Measurements from ENCODE around the gene EXOC3L4.

EXOC3L4 gene

DNA sequence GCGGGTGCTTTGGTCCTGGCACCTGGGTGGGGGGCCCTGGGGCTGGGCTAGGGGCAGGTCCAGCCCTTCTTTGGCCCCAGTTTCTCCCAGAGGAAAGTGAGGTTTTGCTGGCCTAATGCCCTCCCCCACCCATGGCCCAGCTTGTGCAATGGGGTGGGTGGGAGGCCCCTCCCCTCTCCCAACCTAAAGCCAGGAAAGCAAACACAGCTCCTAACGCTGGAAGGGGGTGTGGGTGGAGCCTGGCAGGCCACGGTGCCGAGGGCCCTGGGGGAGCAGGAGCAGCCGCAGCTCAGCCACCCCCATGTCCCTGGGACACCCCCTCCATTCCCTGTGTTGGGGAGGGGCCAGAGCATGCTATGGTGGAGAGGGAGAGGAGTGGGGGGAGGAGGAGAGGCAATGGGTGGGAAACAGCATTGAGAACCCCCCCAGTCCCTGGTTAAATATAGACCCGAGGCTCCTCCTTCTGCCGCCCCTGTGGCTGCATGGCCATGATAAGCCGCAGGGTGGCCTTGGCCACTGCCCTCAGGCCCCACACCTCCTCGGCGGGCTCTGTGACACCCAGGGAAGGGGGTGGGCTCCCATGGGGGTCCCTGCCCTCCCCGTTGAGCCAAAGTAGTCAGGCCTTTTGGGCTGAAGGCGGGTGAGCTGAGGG is 4.7 kb downstream of the EXOC3L4 start:
- Mint-ChIP-seq H3K27ac (no peak overlapping the region), H3K4me3 (no peak overlapping the region)
- DNase-seq, result peak; percentile 22

DNA sequence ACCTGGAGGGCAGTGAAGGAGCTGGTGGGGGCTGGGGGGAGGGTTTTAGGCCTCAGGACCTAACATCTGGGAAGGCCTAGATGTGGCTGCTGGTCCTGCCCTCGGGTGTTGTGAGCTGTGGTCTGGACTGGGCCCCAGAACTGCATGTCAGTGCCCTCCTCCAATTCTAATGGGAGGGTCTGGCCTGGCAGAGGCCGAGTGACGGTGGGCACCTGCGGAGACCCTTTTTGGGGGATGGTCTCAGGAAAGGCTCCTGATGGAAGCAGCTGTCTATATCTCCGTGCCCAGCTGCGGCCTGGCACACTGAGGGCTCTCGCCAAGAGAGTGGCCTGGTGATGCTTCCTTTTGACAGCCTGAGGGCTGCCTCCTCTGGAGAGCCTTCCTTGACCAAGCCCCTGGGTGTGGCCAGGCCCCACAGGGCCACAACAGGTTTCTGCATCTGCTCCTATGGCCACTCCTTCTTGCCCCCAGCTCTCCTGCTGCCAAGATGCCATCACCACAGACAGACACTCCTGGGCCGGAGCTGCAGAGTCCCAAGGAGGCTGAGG is 5.3 kb downstream of the EXOC3L4 start:
- Mint-ChIP-seq H3K27me3 (ENCODE audit: low read depth, poor library complexity) (peaks cover 18% of the 10 kb centered on the region), H3K4me3 (no peak overlapping the region), H3K9me3 (no peaks in the 10 kb centered on the region), H3K27ac (no peak overlapping the region), H3K4me1 (peaks cover 57% of the 10 kb centered on the region), H3K36me3 (ENCODE audit: low read depth) (no peaks in the 10 kb centered on the region)
- TF ChIP-seq, protein P1, sequence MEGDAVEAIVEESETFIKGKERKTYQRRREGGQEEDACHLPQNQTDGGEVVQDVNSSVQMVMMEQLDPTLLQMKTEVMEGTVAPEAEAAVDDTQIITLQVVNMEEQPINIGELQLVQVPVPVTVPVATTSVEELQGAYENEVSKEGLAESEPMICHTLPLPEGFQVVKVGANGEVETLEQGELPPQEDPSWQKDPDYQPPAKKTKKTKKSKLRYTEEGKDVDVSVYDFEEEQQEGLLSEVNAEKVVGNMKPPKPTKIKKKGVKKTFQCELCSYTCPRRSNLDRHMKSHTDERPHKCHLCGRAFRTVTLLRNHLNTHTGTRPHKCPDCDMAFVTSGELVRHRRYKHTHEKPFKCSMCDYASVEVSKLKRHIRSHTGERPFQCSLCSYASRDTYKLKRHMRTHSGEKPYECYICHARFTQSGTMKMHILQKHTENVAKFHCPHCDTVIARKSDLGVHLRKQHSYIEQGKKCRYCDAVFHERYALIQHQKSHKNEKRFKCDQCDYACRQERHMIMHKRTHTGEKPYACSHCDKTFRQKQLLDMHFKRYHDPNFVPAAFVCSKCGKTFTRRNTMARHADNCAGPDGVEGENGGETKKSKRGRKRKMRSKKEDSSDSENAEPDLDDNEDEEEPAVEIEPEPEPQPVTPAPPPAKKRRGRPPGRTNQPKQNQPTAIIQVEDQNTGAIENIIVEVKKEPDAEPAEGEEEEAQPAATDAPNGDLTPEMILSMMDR (IDR thresholded peaks at IDR 0.05), result no peak
- DNase-seq, result peak; percentile 1

More for the DNA sequence above, 4.7 kb downstream of the EXOC3L4 start:
- Mint-ChIP-seq H3K4me1 (peaks cover 63% of the 10 kb centered on the region), H3K9me3 (no peaks in the 10 kb centered on the region), H3K36me3 (ENCODE audit: low read depth) (no peaks in the 10 kb centered on the region), H3K27me3 (ENCODE audit: low read depth, poor library complexity) (peaks cover 15% of the 10 kb centered on the region)
- TF ChIP-seq, protein P1 (IDR thresholded peaks at IDR 0.05), result no peak

DNA sequence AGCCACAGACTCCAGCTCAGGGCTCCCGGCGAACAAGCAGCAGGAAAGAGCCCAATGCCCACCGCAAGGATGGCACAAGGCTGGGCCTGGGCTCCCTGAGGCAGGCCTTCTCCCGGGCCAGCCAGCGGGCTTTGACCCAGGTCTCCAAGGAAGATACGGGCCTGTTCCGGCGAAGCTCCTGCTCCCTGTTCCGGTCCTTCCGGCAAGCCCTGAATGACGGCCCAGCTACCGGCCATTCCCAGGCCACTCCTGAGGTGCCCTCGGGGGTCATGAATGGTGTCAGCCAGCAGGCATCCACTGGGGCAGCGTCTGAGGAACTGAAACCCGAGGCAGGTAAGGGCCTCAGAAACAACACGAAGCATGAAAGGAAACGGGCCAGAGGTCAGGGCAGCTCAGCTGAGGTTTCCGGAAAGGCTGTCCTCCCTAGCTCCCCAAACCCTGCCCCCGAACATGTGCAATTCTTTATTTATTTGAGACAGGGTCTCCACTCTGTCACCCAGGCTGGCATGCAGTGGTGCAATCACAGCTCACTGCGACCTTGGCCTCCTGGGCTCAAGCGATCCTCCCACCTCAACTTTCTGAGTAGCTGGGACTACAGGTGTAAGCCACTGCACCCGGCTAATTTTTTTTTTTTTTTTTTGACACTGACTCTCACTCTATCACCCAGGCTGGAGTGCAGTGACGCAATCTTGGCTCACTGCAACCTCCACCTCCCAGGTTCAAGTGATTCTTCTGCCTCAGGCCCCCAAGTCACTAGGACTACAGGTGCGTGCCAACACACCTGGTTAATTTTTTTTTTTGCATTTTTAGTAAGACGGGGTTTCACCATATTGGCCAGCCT is 6.0 kb downstream of the EXOC3L4 start:
- TF ChIP-seq, protein P1 (IDR thresholded peaks at IDR 0.05), result no peak
- peak; percentile 27 for DNase-seq
- Mint-ChIP-seq H3K4me3 (peak overlapping the region; percentile 34), H3K27me3 (ENCODE audit: low read depth, poor library complexity) (peaks cover 25% of the 10 kb centered on the region), H3K9me3 (no peaks in the 10 kb centered on the region), H3K36me3 (ENCODE audit: low read depth) (no peaks in the 10 kb centered on the region), H3K4me1 (peaks cover 57% of the 10 kb centered on the region), H3K27ac (peak overlapping the region; percentile 72)

- Mint-ChIP-seq H3K4me1 (peaks cover 55% of the 10 kb centered on the region), H3K27me3 (ENCODE audit: low read depth, poor library complexity) (peaks cover 30% of the 10 kb centered on the region), H3K27ac (peak overlapping the region; percentile 29), H3K36me3 (ENCODE audit: low read depth) (no peaks in the 10 kb centered on the region), H3K9me3 (no peaks in the 10 kb centered on the region), H3K4me3 (no peak overlapping the region)
- peak; percentile 1 for DNase-seq
- TF ChIP-seq, protein P1 (IDR thresholded peaks at IDR 0.05), result no peak
Observed at GRCh38 chr14:103101257-103101962, 6.9 kb downstream of the EXOC3L4 start.

GRCh38 chr14:103101963-103102688 is 7.6 kb downstream of the EXOC3L4 start:
- TF ChIP-seq, protein P1 (IDR thresholded peaks at IDR 0.05), result no peak
- Mint-ChIP-seq H3K4me3 (no peak overlapping the region), H3K27me3 (ENCODE audit: low read depth, poor library complexity) (peaks cover 30% of the 10 kb centered on the region), H3K36me3 (ENCODE audit: low read depth) (no peaks in the 10 kb centered on the region), H3K27ac (no peak overlapping the region), H3K9me3 (no peaks in the 10 kb centered on the region), H3K4me1 (peaks cover 48% of the 10 kb centered on the region)
- DNase-seq, result no peak
